Brain microvascular endothelial cell (primary cell): Measurements from ENCODE around the gene CHST10.

Experiments
- DNase-seq: peaks from one replicate; pipeline ENCODE4 v3.0.0-alpha.2; 2020
- H3K27ac ChIP-seq: fragments of 250-450 bp; sonication (Bioruptor Pico); 2 replicates; pipeline ENCODE4 v1.5.1; 2020; ENCODE audit warnings: mild to moderate bottlenecking, moderate library complexity
- H3K27me3 ChIP-seq: fragments of 250-450 bp; sonication (Bioruptor Pico); replicated peaks from 2 replicates; pipeline ENCODE4 v1.5.1; 2020; ENCODE audit warnings: mild to moderate bottlenecking
- H3K36me3 ChIP-seq: fragments of 250-450 bp; sonication (Bioruptor Pico); replicated peaks from 2 replicates; pipeline ENCODE4 v1.5.1; 2020; ENCODE audit warnings: mild to moderate bottlenecking
- H3K4me3 ChIP-seq: 2 replicates; pipeline ENCODE4 v1.5.1; 2011; ENCODE audit warnings: low read depth, mild to moderate bottlenecking, control low read depth, low read length, moderate library complexity
- CTCF ChIP-seq: IDR thresholded peaks from 2 replicates; pipeline ENCODE4 v1.5.1; 2011; ENCODE audit warnings: low read depth, mild to moderate bottlenecking, moderate library complexity, low read length, control low read depth, inconsistent platforms; ENCODE audit errors: missing control alignments
- in situ Hi-C: cut with HindIII; loops from 2 replicates; pipeline ENCODE4 v1.10.0; 2017; ENCODE audit warnings: low sequenced_read_pairs, low pct_ligation_motif_present

CHST10 gene

GRCh38 chr2:100446696-100447095, 29.2 kb upstream of the CHST10 start:
- Histone ChIP-seq H3K4me3 (no peak overlapping the region), H3K36me3 (no peaks in the 10 kb centered on the region), H3K27me3 (no peaks in the 10 kb centered on the region), H3K27ac (no peak overlapping the region)
- DNase-seq, result no peak
- TF ChIP-seq CTCF, result no peak
- in situ Hi-C loops, result no loop called here

GRCh38 chr2:100437751-100438150, 20.3 kb upstream of the CHST10 start:
- TF ChIP-seq CTCF, result no peak
- no peak overlapping the region for H3K27ac ChIP-seq

DNA sequence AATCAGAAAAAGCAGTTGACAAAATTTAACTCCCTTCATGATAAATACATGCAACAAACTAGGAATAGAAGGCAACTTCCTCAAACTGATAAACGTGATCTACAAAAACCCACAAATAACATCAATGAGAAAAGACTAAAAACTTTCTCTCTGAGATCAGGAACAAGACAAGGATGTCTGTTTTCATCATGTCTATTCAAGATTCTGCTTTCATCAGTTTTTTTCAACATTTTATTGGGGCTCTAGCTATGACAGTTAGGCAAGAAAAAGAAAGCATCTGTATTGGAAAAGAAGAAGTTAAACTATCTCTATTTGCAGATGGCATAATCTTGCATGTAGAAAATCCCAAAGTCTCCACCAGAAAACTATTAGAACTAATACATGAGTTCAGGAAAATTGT, 12.3 kb upstream of the CHST10 start:
- no peak overlapping the region for H3K4me3 ChIP-seq
- no peak for TF ChIP-seq CTCF
- no peaks in the 10 kb centered on the region for H3K27me3 ChIP-seq
- H3K36me3 ChIP-seq, result no peaks in the 10 kb centered on the region
- DNase-seq, result no peak
- H3K27ac ChIP-seq, result no peak overlapping the region
- in situ Hi-C loops, result no loop called here

More at GRCh38 chr2:100437751-100438150, 20.3 kb upstream of the CHST10 start:
- no peak for DNase-seq
- Histone ChIP-seq H3K4me3 (no peak overlapping the region), H3K27me3 (no peaks in the 10 kb centered on the region), H3K36me3 (no peaks in the 10 kb centered on the region)
- in situ Hi-C loops, result no loop called here

GRCh38 chr2:100427627-100428258, 10.3 kb upstream of the CHST10 start:
- Histone ChIP-seq H3K27ac (no peak overlapping the region), H3K36me3 (no peaks in the 10 kb centered on the region), H3K4me3 (no peak overlapping the region), H3K27me3 (no peaks in the 10 kb centered on the region)
- TF ChIP-seq CTCF, result peak; percentile 64
- DNase-seq, result peak; percentile 54
- in situ Hi-C loops, result no loop called here

DNA sequence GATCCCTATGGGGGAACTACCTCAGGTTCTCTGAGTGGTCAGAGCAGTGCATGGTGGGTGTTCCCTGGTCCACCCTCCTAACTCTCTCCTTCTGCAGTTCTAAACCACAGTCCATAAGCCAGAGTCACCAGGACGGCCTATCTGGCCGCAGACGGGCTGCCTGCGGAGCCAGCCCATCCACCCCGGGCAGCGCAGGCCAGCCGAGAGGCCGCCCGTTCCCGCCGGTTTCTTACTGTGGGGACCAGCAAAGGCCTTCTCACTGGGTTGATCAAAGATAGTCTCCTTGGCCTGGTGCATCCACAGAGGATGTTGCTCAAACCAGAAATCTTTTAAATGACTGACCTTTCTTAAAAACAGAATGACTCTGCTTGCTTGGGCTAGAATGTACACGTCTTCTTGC, 9.6 kb upstream of the CHST10 start:
- H3K27ac ChIP-seq, result no peak overlapping the region
- H3K36me3 ChIP-seq, result no peaks in the 10 kb centered on the region
- no peaks in the 10 kb centered on the region for H3K27me3 ChIP-seq
- in situ Hi-C loops, result no loop called here
- no peak for DNase-seq
- no peak overlapping the region for H3K4me3 ChIP-seq
- TF ChIP-seq CTCF, result no peak

- H3K27me3 ChIP-seq, result no peaks in the 10 kb centered on the region
- DNase-seq, result no peak
- H3K36me3 ChIP-seq, result no peaks in the 10 kb centered on the region
- TF ChIP-seq CTCF, result no peak
- in situ Hi-C loops, result no loop called here
- H3K27ac ChIP-seq, result no peak overlapping the region
- no peak overlapping the region for H3K4me3 ChIP-seq
These were observed 8.9 kb upstream of the CHST10 start for GRCh38 chr2:100426384-100426720.
